ENCODE measurements around the gene ZNF740. TPM values are rescaled to one million over a fixed set of nuclear protein-coding genes. Genes with fewer than 3 reads are reported as not detected.

The ZNF740 gene
- total RNA-seq, 2 experiments from 2014 or later: 24.4 to 24.7 TPM

GRCh38 chr12:53143355-53143754, 37.2 kb upstream of the ZNF740 start:
- ATAC-seq (ENCODE audit: poor library complexity) (no peak), DNase-seq (no peak)
- CTCF ChIA-PET: no interaction called here
- Histone ChIP-seq H3K36me3 (ENCODE audit: insufficient read depth, low read length) (no peaks in the 10 kb centered on the region), H3K4me1 (ENCODE audit: insufficient read depth, low read length) (no peaks in the 10 kb centered on the region), H3K9me3 (ENCODE audit: control insufficient read depth in 1 of 2, insufficient read depth in 1 of 2, low read length in 2 of 2) (peaks cover 0 to 5% of the 10 kb centered on the region in 2 experiments), H3K27me3 (ENCODE audit: control insufficient read depth in 1 of 2, insufficient read depth in 2 of 2, low read length in 2 of 2) (no peaks in the 10 kb centered on the region), H3K27ac (ENCODE audit: low read depth in 1 of 2, low read length in 2 of 2) (no peak overlapping the region), H3K4me3 (ENCODE audit: low read length) (no peak overlapping the region)
- POLR2A ChIA-PET: no interaction called here
- peaks cover 4% of the 10 kb centered on the region for H3K27me3 Mint-ChIP-seq
- no peaks in the 10 kb centered on the region for H3K9me3 Mint-ChIP-seq
- no peaks in the 10 kb centered on the region for H3K36me3 Mint-ChIP-seq (ENCODE audit: low read depth)
- no peak overlapping the region for H3K27ac Mint-ChIP-seq
- no peaks in the 10 kb centered on the region for H3K4me1 Mint-ChIP-seq (ENCODE audit: low read depth)
- no peak for TF ChIP-seq CTCF (IDR thresholded peaks at IDR 0.05)
- H3K4me3 Mint-ChIP-seq: no peak overlapping the region
- intact Hi-C loops (cut with DNase I, micrococcal nuclease): loop anchor here in 1 of 2 experiments (10.0 kb wide), 1 partner anchor 501 kb away; no protein-coding TSS in a partner anchor

GRCh38 chr12:53145383-53146260, 34.9 kb upstream of the ZNF740 start:
- no peaks in the 10 kb centered on the region for H3K36me3 ChIP-seq (ENCODE audit: insufficient read depth, low read length)
- intact Hi-C loops (cut with DNase I, micrococcal nuclease): loop anchor here in 1 of 2 experiments (10.0 kb wide), 1 partner anchor 499 kb away; no protein-coding TSS in a partner anchor
- ATAC-seq (ENCODE audit: poor library complexity): no peak
- H3K27me3 Mint-ChIP-seq: no peaks in the 10 kb centered on the region
- no peak overlapping the region for H3K4me3 Mint-ChIP-seq
- no peaks in the 10 kb centered on the region for H3K4me1 Mint-ChIP-seq (ENCODE audit: low read depth)
- no peaks in the 10 kb centered on the region for H3K9me3 ChIP-seq (ENCODE audit: control insufficient read depth in 1 of 2, insufficient read depth in 1 of 2, low read length in 2 of 2)
- no peak for TF ChIP-seq CTCF (IDR thresholded peaks at IDR 0.05)
- H3K4me1 ChIP-seq (ENCODE audit: insufficient read depth, low read length): no peaks in the 10 kb centered on the region
- no peak overlapping the region for H3K27ac ChIP-seq (ENCODE audit: low read depth in 1 of 2, low read length in 2 of 2)
- no peak overlapping the region for H3K27ac Mint-ChIP-seq
- H3K9me3 Mint-ChIP-seq: no peaks in the 10 kb centered on the region
- H3K27me3 ChIP-seq (ENCODE audit: control insufficient read depth in 1 of 2, insufficient read depth in 2 of 2, low read length in 2 of 2): no peaks in the 10 kb centered on the region
- DNase-seq: no peak
- no peak overlapping the region for H3K4me3 ChIP-seq (ENCODE audit: low read length)
- CTCF ChIA-PET: no interaction called here
- POLR2A ChIA-PET: no interaction called here
- H3K36me3 Mint-ChIP-seq (ENCODE audit: low read depth): no peaks in the 10 kb centered on the region

- H3K36me3 Mint-ChIP-seq (ENCODE audit: low read depth): no peaks in the 10 kb centered on the region
- H3K27ac ChIP-seq (ENCODE audit: low read depth in 1 of 2, low read length in 2 of 2): no peak overlapping the region
- TF ChIP-seq CTCF (IDR thresholded peaks at IDR 0.05): no peak
- H3K36me3 ChIP-seq (ENCODE audit: insufficient read depth, low read length): no peaks in the 10 kb centered on the region
- POLR2A ChIA-PET: no interaction called here
- DNase-seq (no peak), ATAC-seq (ENCODE audit: poor library complexity) (no peak)
- H3K4me3 ChIP-seq (ENCODE audit: low read length): no peak overlapping the region
- no peaks in the 10 kb centered on the region for H3K4me1 Mint-ChIP-seq (ENCODE audit: low read depth)
- CTCF ChIA-PET: no interaction called here
- no peaks in the 10 kb centered on the region for H3K4me1 ChIP-seq (ENCODE audit: insufficient read depth, low read length)
- no peak overlapping the region for H3K4me3 Mint-ChIP-seq
- H3K27me3 Mint-ChIP-seq: no peaks in the 10 kb centered on the region
- no peaks in the 10 kb centered on the region for H3K27me3 ChIP-seq (ENCODE audit: control insufficient read depth in 1 of 2, insufficient read depth in 2 of 2, low read length in 2 of 2)
- no peaks in the 10 kb centered on the region for H3K9me3 ChIP-seq (ENCODE audit: control insufficient read depth in 1 of 2, insufficient read depth in 1 of 2, low read length in 2 of 2)
- intact Hi-C loops (cut with DNase I, micrococcal nuclease): loop anchor here in 1 of 2 experiments (10.0 kb wide), 1 partner anchor 498 kb away; no protein-coding TSS in a partner anchor
- no peaks in the 10 kb centered on the region for H3K9me3 Mint-ChIP-seq
- H3K27ac Mint-ChIP-seq: no peak overlapping the region
Measured at GRCh38 chr12:53147181-53147580, 33.3 kb upstream of the ZNF740 start.
